TTC549 (cell line): Measurements from ENCODE around the gene GADD45GIP1.
"Not testable (repeated sequence)": the region's sequence is repeated elsewhere in the genome, so short reads cannot be mapped to it uniquely, and the experiment has no call there.

Experiments used
- FAIRE-seq: peaks from 2 replicates; lab custom pipeline; 2012; peaks lifted over from hg19 to GRCh38; lab: Jason Lieb, UNC

Gene GADD45GIP1

GRCh38 chr19:12957389-12957952 lies 448 bp upstream of the GADD45GIP1 start:
- not testable (repeated sequence) for FAIRE-seq

- no peak for FAIRE-seq
Measured at GRCh38 chr19:12955996-12956395, 1.0 kb downstream of the GADD45GIP1 start.

GRCh38 chr19:12955575-12955974 lies 1.4 kb downstream of the GADD45GIP1 start:
- FAIRE-seq: not testable (repeated sequence)

GRCh38 chr19:12954612-12954962 lies 2.4 kb downstream of the GADD45GIP1 start:
- no peak for FAIRE-seq

- no peak for FAIRE-seq
Measured at GRCh38 chr19:12953799-12954611, 3.0 kb downstream of the GADD45GIP1 start.

GRCh38 chr19:12953138-12953798 lies 3.8 kb downstream of the GADD45GIP1 start:
- FAIRE-seq: no peak

- no peak for FAIRE-seq
Measured at GRCh38 chr19:12952488-12953137, 4.4 kb downstream of the GADD45GIP1 start.

- not testable (repeated sequence) for FAIRE-seq
Measured at GRCh38 chr19:12952050-12952449, 5.0 kb downstream of the GADD45GIP1 start.

- FAIRE-seq: no peak
Measured at GRCh38 chr19:12949363-12950283, 7.4 kb downstream of the GADD45GIP1 start.

GRCh38 chr19:12948612-12949362 lies 8.2 kb downstream of the GADD45GIP1 start:
- FAIRE-seq: no peak

- no peak for FAIRE-seq
Measured at GRCh38 chr19:12947702-12948611, 9.1 kb downstream of the GADD45GIP1 start.

- no peak for FAIRE-seq
Measured at GRCh38 chr19:12946731-12947496, 10.1 kb downstream of the GADD45GIP1 start.

GRCh38 chr19:12946092-12946721 lies 10.8 kb downstream of the GADD45GIP1 start:
- no peak for FAIRE-seq

- FAIRE-seq: peak; percentile 80
Measured at GRCh38 chr19:12945479-12946091, 11.4 kb downstream of the GADD45GIP1 start, which contains the start of gene RAD23A. Gene RAD23A, plus strand, starts transcription at chr19:12945862. Its CDS starts 87 bp downstream, at chr19:12945949.

GRCh38 chr19:12944104-12944674 lies 12.8 kb downstream of the GADD45GIP1 start:
- no peak for FAIRE-seq

- no peak for FAIRE-seq
Measured at GRCh38 chr19:12943437-12944044, 13.5 kb downstream of the GADD45GIP1 start.

GRCh38 chr19:12940897-12941296 lies 16.1 kb downstream of the GADD45GIP1 start:
- FAIRE-seq: no peak
